GM12872 (cell line): Measurements from ENCODE around the gene B4GALNT3.

Experiments used
- CTCF ChIP-seq: IDR thresholded peaks from 3 replicates; pipeline ENCODE4 v1.5.1; 2011; ENCODE audit warnings: low read depth, mild to moderate bottlenecking, low read length, moderate library complexity; ENCODE audit not compliant: insufficient read depth

B4GALNT3 gene

GRCh38 chr12:599756-600155 lies 140.0 kb downstream of the B4GALNT3 start:
- no peak for TF ChIP-seq CTCF

- no peak for TF ChIP-seq CTCF
Measured at GRCh38 chr12:601976-602699, 142.4 kb downstream of the B4GALNT3 start.

GRCh38 chr12:602700-603068 lies 142.9 kb downstream of the B4GALNT3 start:
- TF ChIP-seq CTCF, result no peak

GRCh38 chr12:604956-605355 lies 145.2 kb downstream of the B4GALNT3 start:
- no peak for TF ChIP-seq CTCF

- no peak for TF ChIP-seq CTCF
Measured at GRCh38 chr12:607541-608001, 147.8 kb downstream of the B4GALNT3 start.

- TF ChIP-seq CTCF, result no peak
Measured at GRCh38 chr12:608413-608812, 148.7 kb downstream of the B4GALNT3 start.

GRCh38 chr12:608921-609320 lies 149.2 kb downstream of the B4GALNT3 start:
- TF ChIP-seq CTCF, result no peak

- TF ChIP-seq CTCF, result no peak
Measured at GRCh38 chr12:611721-612120, 152.0 kb downstream of the B4GALNT3 start.
